NCI-H2107 treated with DMSO at 0.1 percent for 48 hours (cell line): ENCODE measurements around the gene SMIM12.
"Not testable (repeated sequence)": the region's sequence is repeated elsewhere in the genome, so short reads cannot be mapped to it uniquely, and the experiment has no call there.

Experiments used
- DNase-seq: peaks from one replicate; lab custom pipeline; 2025; ENCODE audit not compliant: unreplicated experiment; lab: John Stamatoyannopoulos, UW

Gene SMIM12

DNA sequence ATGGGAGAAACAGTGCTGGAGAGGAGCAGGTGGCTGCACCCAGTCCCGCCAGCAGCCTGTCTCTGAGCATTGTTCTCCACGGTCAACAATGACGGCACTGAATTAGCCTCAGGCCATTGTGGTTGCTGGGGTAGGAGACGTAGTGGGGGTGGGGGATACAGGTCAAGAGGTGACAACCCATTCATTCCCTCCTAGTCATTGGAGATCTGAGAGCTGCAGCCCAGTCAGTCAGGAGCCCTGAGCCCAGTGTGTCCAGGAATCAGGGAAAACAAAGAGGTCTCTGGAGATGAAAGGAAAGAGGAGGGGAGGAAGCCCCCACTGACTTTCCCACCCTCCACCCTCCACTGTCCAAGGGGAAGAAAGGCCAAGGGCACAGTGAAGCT, 15.3 kb downstream of the SMIM12 start:
- no peak for DNase-seq

DNA sequence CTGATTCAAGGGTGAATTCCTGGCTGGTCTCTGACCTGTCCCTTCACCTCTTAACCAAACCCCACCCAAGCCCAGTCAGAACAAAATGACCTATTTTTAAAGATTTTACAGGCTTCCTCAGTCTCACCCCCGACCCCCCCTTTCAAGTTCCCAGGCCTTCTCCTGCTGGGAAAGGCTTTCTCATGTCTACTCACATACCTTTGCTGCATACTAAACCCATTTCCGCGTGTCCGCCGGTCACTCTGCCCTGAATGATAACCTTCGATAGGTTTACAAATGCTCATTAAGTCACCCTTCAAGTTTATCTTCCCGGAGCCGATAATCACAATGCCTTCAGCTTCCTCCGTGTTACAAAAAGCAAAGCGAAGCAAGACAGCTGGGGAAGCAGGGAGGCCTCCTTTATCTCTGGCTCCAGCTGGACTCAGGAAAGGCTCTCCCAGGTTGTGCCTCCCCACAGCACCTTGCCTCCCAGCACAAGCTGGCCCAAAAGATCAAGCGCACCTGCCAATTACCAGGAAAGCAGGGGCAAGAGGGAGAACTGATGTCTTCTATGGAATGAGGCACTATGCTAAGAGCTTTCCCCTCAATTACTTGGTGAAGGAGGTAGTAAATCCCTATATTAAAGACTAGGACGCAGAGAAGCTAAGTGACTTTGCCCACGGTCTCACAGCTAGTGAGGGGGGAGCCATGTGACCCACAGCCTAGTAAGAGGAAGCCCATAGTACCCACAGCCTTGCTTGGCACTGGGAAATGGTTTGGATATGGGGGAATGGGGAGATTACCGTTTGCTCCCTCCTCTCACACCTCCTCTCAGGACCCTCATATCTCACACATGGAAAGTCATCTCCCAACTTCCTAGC, 15.9 kb downstream of the SMIM12 start:
- no peak for DNase-seq

DNA sequence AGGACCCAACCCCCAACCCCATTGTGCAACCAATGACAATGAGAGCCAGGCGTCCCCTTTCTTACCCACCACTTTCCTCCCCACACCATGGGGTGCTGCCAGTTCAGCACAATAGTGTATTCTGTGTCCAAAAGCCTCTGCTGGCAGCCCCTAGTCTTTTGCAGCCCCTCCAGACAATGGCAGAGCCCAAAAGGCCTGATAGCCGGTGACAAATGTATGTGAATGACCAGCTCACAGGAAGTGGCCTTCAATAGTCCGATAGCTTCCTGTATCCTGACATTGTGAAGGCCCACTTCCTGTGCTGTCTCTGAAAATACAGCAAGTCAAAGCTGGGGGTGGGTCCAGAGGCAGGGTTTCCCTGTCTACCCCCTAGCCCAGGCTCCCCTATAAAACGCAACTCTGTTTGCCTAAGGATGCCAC, 16.6 kb downstream of the SMIM12 start:
- no peak for DNase-seq

DNA sequence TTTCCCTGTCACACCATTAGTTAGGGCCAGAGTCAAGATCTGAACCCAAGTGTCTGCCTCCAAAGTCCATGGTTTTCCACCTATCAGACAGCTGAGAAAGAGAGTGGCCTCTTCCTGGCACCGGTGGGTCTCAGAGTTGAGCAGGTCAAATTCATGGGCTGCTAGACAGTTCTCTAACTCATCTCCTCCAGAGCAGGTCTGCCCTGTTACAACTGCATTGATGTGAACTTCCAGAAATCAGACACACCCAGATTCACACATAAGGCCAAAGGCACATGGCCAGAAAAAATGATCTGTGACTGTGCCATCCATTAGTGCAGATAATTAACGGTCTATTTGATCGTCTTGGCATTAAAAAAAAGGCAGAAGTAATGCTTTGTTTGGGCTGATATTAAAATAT, 17.5 kb downstream of the SMIM12 start:
- DNase-seq = no peak

DNA sequence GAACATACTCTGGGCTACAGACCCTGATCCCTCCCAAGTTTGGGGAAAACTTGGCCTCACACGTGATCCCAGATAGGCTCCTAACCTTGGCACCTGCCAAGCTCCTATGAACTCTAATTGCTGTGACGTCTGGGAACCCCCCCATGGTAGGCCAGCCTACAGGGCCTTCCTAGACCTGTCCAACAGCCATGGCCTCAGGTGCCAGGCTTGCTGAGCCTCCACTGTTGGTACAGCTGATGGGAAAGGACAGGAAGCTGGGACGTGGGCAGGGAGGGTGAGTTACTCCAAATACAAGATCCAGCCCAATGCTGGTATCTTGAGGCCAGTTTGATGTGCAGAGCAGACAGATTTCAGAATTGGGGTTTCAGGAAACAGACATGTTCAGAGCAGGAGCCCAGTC, 19.1 kb downstream of the SMIM12 start:
- DNase-seq = no peak

DNA sequence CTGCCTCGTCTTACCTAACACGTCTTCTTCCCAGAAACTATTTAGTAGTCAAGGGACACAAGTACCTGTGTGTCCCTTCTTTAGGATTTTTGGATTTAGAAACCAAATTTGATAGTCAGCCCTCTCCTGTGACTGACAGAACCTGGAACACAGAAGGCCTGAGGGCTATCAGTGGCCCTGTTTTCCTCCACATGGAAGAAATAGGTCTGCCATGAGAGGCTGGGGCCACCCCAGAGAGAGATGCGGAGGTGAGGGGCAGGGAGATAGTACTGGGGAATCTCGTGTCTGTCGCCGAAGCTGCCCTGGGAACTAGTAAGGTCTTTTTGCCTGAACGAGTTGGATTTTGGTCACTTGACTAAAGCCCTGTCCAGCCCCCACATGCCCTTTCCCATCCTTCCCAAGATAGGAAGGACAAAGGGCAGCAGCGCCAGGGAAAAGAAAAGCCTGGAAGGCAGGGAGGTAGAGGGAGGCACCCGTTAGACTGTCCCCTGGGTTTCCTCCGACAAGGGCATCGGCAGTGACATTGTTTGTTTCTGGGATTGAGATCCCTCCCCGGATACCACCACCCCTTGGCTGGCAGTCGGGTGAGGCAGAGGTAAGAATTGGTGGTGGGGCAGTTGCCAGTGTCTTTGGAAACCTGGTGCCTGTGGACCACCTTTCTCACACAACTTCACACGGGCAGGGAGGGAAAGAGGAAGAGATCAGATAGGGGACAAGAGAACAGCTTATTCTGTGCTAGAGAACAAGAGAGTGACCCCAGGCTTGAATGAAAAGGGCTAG, 19.8 kb downstream of the SMIM12 start:
- DNase-seq = no peak

DNA sequence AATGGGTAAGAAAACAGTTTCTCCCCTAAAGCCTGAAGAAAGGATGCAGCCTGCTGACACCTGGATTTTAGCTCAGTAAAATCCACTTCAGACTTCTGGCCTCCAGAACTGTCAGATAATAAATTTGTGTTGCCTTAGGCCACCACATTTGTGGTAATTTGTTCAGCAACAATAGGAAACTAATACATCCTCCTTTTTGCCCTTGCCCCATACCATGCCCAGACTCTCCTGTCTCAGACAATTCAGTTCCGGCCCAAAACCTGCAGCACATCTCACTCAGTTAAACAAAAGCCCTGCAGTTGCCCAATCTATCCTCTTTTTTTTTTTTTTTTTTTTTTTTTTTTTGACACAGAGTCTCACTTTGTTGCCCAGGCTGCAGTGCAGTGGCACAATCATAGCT, 25.8 kb downstream of the SMIM12 start:
- DNase-seq = no peak

DNA sequence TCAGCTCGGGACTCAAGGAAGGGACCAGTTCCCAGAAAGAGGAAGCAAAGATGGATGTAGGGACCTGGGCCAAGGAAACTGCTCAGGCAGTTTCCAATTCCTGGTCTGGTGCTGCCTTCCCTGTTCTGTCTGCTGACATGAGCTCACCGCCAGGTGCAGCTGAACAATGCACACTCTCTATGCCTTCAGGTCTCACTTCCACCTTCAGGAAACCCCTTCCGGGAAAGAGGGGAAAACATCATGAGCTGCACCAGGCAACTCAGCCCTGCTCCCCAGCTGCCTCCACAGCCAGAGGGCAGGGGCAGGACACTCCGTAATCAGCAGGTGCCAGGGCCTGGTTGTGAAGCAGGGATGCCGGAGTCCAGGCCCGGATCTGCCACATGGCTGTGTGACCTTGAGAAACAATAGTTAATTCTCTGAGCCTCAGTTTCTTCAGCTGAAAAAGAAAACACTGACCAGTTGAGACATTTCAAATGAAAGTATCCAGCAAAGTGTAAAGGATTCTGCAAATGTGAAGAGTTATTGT, 27.8 kb downstream of the SMIM12 start:
- no peak for DNase-seq

DNA sequence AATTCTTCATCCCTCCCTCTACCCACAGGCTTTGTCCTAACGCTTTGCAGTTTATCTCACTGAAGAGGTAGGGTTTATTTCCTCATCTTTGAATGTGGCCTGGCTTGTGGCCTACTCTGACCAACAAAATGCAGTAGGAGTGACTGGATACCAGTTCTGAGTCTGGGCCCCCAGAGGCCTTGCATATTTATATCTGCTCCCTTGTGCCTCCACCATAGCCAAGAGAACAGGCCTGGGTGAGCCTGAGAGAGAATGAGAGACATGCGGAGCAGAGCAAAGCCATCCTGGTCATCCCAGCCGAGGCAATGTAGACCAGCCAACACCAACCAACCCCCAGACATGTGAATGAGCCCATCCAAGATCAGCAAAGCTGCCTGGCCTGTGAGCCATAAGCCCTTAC, 30.3 kb downstream of the SMIM12 start:
- DNase-seq = no peak

DNA sequence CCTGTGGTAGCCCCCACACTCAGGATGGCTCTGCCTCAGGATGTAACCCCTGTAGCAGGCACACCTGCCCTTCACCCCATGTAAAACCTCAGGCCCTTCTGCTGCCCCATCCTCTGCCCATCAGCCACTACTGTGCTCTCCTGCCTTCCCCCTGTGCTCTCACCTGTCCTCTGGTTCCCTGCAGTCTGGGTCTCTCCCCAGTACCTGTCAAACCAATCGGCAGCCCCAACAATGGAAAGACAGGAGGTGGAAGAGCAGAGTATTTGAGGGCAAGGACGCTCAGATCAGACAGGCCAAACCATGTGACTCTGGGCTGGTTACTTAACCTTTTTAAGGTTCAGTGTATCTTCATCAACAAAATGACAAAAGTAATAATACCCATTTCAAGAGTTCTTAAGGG, 30.9 kb downstream of the SMIM12 start:
- DNase-seq = no peak

DNA sequence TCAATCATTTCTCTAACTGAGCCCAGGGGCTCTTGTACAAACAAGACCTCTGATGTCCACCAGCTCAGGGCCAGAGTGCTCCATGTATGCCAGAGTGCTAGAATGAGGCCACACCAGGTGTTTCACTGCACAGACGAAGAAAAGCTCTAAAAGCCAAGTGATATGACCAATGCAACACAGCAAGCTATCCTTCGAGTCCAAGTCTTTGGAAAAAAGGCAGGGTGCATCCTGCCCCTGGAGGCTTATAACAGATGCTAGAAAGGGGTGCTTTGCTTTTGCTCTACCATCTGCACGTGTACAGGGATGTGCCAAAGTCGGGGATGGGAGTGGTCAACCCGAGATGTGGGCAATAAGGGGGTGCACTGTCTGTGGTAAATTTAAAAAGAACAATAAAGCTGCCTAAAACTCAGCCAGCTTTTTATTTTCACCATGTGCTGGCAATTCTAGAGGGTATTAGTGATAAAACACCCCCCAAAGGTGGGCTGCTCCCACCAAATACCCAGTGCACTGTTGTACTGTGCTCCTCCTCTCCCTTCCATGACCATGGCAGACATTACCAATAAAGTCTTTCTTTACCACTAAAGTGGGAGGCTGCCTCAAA, 32.1 kb downstream of the SMIM12 start:
- no peak for DNase-seq

DNA sequence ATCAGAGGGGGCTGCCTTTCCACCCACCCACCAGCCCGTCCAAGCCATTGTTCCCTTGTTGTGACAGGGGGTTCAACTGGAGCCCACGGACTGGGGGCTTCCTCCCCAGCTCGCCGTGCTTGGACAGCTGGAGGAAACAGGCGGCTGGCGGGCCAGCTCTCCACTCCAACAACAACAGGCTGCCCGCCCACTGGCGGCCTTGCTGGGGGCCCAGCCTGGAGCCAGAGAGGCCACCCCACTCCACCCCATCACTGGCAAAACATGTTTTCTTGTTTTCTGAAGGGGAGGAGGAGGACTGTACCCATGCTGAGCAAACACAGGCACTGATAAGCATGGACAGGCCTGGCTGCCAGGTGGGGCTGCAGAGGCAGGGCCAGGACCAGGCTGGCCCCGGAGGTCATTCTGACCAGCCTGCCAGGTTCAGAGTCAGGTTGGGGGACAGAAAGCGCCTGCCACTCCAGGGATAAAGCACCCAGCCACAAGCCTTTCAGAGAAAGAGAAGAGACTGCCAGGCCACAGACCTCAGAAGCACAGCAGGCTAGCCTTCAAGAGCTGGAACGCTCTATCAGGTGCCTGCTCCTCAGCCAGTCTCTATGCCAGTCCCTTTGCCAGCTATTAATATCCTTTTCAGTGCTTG, 34.0 kb downstream of the SMIM12 start:
- DNase-seq = no peak

DNA sequence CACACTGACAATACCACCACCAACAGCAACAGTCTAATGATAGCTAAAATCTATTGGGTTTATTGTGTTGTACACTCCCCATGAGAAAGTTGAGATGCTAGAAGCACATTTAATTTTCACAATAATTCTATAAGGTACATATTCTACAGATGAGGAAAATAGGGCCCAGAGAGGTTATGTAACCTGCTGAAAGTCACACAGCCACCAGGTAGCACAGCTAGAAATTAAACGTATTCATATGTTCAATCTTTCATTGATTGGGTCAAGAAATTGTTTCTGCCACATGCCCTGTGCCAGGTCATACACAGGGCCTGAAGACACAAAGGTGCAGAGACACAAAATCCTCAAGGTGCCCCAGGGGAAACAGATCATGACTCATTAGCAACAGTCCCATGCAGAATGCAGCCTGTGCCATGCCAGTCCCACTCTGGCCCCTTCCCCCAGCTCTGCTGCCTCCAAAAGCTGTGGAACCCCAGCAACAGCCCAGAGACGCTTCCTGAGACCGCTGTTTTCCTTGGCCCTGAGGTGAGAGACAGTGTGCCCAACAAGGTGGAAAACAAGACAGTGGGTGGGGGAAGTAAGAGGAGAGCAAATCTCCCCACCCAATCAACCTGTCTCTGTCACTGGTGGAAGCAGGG, 34.6 kb downstream of the SMIM12 start:
- no peak for DNase-seq

DNA sequence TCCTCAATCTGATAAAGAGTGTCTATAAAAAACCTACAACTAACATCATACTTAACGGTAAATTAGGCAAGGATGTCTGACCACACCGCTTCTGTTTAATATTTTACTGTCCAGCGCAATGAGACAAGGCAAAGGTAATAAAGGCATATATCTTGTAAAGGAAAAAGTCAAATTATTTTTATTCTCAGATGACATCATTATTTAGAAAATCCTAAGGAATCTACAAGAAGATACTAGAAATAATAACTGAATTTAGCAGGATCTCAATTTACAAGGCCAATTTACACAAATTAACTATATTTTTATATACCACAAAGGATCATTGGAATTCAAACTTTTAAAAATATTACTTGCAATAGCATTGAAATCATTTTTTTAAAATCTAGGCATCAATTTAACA, 37.3 kb downstream of the SMIM12 start:
- DNase-seq = no peak

DNA sequence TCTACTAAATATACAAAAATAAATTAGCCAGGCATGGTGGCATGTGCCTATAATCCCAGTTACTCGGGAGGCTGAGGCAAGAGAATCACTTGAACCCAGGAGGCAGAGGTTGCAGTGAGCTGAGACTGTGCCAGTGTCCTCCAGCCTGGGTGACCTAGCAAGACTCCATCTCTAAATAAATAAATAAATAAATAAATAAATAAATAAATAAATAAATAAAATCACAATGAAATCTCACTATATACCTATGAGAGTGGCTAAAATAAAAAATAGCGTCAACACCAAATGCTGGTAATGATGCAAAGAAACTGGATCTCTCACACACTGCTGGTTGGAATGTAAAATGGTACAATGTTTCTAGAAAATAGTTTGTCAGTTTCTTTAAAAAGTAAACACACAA, 40.7 kb downstream of the SMIM12 start:
- not testable (repeated sequence) for DNase-seq

DNA sequence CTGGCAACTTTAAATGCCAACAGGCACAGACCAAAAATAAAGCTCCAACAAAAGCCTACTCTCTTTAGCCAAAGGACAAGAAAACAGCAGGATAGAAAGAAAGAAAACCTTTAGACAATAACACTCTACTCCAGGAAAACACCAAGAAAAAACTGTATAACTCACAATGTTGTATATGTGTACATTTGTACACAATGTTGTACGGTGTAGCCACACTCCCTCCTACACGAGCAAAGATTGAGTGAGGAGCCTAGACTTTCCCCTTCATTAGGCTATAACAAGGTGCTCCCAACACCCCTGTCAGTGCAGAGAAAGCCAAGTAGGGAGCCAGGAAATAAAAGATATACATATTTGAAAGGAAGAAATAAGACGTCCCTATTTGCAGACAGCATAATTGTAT, 42.8 kb downstream of the SMIM12 start:
- DNase-seq = no peak

DNA sequence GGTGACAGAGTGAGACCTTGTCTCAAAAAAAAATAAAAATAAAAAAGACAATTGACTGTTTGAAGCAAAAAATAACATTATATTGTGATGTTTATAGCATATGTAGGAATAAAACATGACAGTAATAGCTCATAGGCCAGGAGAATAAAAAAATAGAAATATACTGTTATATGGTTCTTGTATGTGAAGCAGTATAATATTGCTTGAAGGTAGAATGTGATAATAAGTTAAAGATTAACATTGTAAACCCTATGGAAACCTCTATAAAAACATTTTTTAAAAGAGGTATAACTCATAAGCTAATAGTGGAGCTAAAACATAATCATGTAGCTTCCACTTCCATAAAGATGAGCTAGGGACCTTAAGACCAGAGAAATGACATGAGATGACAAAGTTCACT, 43.2 kb downstream of the SMIM12 start:
- DNase-seq = no peak

DNA sequence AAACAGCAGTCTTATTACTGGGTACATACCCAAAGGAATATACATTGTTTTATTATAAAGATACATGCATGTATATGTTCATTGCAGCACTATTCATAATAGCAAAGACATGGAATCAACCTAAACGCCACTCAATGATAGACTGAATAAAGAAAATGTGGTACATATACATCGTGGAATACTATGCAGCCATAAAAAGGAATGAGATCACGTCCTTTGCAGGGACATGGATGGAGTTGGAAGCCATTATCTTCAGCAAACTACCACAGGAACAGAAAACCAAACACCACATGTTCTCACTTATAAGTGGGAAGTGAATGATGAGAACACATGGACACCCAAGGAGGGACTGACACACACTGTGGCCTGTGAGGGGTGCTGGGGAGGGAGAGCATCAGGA, 48.8 kb downstream of the SMIM12 start:
- DNase-seq = not testable (repeated sequence)

DNA sequence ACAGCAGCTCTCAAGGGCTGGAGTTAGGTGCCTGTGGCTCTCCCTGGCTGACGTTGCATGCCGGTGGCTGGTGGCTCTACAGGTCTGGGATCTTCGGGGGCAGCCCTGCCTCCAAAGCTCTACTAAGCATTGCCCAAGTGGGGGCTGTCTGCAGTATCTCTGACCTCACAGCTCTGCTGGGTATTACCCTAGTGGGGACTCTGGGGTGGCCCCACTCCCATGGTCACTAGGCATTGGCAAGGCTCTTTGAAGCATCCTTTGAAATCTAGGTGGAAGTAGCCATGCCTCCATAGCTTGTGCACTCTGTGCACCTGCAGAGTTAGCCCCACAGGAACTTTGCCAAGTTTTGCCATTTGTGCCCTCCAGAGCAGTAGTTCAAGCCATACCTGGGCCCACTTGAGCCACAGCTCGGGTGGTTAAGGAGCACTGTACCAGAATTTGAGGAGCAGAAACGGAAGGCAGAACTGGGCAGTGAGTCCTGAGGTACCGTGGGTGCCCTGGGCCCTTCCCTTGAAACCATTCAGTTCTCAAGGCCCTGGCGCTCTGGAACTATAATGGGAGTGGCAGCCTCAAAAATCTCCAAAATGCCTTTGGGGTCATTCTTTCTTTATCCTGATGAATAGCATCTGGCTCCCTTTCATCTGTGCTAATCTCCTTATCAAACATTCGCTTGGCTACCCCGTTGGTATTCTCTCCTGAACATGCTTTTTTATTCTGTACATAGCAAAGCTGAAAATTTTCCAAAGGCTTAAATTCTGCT, 51.3 kb downstream of the SMIM12 start:
- DNase-seq = no peak

DNA sequence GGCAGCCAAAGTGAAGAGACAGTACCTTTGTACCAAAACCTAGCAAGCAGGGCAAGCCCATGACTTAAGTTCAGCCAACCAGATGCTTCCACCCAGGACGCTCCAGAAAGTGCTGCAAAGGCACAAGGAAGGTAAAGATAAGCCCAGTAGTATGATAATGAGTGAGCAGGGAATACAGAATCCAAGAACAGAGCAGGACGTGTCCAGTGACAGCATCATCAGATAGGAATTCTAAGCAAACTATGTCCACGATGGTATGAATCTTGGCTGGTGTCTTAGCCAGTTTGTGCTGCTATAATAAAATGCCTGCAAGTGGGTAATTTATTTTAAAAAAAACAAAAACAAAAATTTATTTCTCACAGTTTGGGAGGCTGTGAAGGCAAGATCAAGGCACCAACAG, 53.2 kb downstream of the SMIM12 start:
- DNase-seq = no peak
